Fibroblast of skin of back (primary cell): ENCODE results near the gene HBM.
"Not testable (repeated sequence)": the region's sequence is repeated elsewhere in the genome, so short reads cannot be mapped to it uniquely, and the experiment has no call there.

Experiments
- DNase-seq: peaks from one replicate; pipeline ENCODE4 v3.0.0-alpha.2; 2013

Gene HBM

DNA sequence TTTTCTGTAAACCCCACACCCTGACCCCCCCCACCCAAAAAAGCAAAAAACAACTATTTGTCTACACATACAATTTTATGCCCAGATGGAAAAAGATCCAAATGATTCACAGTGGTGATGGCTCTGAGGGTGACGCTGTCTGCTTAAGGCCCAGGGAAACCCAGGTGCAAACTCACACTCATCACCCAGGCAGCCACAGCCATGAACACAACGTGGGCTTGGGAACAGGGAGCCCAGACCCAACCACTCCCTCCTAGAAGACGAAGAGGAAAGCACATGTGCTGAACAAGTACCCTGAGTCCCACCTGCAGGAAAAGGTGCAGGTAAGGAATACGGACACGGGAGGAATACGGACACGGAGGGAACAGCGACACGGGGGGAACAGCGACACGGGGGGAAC lies 19.9 kb downstream of the HBM start:
- no peak for DNase-seq

DNA sequence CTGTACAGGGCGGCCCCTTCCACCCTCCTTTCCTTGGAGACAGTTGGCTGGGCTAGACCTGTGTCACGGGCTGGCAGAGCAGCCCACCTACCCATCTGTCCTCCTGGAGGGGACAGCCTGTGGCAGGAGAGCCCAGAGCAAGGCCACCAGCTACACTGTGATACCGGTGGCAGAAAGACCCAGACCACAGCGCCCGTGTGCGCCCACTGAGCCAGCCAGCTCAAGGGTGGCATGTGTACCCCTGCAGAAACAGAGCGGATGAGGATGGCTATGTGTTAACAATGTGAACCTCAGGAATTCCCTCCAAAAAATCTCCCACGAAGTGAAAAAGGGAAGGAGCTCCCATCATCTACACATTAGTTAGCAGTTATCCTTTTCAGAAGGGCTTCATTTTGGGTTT lies 21.6 kb downstream of the HBM start:
- no peak for DNase-seq

GRCh38 chr16:188674-189073 lies 22.9 kb downstream of the HBM start:
- DNase-seq, result no peak

- no peak for DNase-seq
Observed at GRCh38 chr16:189604-190186, 23.9 kb downstream of the HBM start.

- DNase-seq, result no peak
Observed at GRCh38 chr16:191831-192230, 26.1 kb downstream of the HBM start.

- DNase-seq, result no peak
Observed at GRCh38 chr16:192686-193085, 26.9 kb downstream of the HBM start.

GRCh38 chr16:193441-193840 lies 27.7 kb downstream of the HBM start:
- DNase-seq, result no peak

GRCh38 chr16:194516-194915 lies 28.7 kb downstream of the HBM start:
- no peak for DNase-seq

GRCh38 chr16:200388-200787 lies 34.6 kb downstream of the HBM start:
- peak; percentile 37 for DNase-seq

- no peak for DNase-seq
Observed at GRCh38 chr16:203246-203645, 37.5 kb downstream of the HBM start.

DNA sequence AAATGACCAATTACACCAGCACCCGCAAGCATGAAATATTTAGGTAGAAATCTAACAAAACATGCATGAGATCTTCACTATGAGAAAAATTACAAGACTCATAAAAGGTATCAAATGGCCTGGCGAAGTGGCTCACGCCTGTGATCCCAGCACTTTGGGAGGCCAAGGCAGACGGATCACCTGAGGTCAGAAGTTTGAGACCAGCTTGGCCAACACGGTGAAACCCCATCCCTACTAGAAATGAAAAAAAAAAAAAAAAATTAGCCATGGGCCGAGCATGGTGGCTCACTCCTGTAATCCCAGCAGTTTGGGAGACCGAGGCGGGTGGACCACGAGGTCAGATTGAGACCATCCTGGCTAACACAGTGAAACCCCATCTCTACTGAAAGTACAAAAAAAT lies 38.3 kb downstream of the HBM start:
- DNase-seq, result not testable (repeated sequence)

DNA sequence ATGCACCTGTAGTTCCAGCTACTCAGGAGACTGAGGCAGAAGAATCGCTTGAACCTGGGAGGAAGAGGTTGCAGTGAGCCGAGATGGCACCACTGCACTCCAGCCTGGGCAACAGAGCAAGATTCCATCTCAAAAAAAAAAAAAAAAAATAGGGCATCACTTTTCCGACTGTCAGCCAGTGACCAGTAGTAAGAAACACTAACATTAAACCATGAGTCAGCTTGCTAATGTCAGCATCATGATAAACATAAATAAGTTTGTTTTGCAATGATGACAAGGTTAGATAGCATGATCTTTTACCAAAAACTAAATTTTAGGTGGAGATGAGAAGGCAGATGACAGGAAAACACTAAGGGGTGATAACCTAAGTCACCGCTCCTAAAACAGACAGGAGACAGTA lies 43.6 kb downstream of the HBM start:
- DNase-seq, result not testable (repeated sequence)

DNA sequence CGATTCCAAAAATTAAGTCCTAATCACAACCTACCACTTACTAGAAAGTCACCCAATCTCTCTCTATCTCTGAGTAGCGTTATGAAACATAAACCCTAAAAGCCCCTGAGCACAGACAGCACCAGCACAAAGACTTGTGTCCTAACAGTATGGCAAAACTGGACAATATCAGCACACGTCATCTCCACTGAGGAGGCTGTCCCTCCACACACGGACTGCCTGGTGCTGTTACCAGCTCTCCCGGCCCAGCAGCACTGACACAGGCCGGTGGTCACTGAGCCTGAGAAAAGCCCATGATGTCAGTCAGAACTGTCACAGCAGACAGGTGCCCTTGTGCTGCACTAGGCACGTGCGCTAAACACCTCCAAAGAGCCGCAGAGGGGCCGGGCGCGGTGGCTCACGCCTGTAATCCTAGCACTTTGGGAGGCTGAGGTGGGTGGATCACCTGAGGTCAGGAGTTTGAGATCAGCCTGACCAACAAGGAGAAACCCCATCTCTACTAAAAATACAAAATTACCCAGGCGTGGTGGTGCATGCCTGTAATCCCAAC lies 45.9 kb downstream of the HBM start:
- DNase-seq, result not testable (repeated sequence)

GRCh38 chr16:212999-213398 lies 47.2 kb downstream of the HBM start:
- DNase-seq, result no peak
